GM18951 (cell line): ENCODE measurements around the gene IL18BP.

Experiments used
- POLR2A ChIP-seq: IDR thresholded peaks from 4 replicates; pipeline ENCODE4 v1.6.1; 2011; ENCODE audit warnings: mild to moderate bottlenecking; ENCODE audit not compliant: insufficient read length, insufficient read depth; ENCODE audit errors: extremely low read depth
- in situ Hi-C: fragments of 300-500 bp; cut with MboI; formaldehyde crosslinking; loops from one replicate; pipeline ENCODE4 v1.12.0; 2022; ENCODE audit warnings: low sequenced_read_pairs, mixed read lengths, inconsistent platforms; ENCODE audit not compliant: unreplicated experiment

Gene IL18BP

DNA sequence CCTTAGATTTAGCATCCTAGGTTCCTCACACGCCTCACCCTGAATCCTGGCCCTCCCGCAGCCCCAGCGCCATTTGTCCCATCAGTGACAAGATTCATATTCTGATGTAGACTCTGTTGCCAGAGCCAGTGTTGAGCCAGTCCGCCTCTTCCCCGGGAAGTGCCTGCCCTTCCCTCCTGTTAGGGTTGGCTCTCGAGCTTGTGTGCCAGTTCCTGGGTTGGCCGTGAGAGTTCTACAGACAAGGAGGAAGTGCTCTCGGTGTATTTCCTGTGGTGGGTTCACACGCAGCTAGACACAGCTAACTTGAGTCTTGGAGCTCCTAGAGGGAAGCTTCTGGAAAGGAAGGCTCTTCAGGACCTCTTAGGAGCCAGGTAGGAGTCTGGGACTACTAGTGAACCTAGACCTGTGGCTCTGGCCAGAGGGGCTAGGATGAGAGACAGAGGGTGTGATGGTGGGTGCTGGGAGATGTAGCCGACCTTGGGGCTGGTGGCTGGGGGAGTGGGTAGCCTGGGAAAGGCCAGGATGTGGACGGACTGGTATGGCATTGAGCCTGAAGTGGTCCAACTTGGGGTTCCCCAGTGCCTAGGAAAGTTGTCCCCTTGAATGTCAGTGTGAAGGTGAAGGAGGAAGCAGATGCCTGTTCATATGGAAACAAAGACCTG is at the start of gene IL18BP:
IL18BP (plus strand) TSS at position 261 of the 662 bp plus-strand sequence. CDS start 1,076 bp downstream, outside the sequence.
- no peak for TF ChIP-seq POLR2A
- in situ Hi-C loops: no loop called here

DNA sequence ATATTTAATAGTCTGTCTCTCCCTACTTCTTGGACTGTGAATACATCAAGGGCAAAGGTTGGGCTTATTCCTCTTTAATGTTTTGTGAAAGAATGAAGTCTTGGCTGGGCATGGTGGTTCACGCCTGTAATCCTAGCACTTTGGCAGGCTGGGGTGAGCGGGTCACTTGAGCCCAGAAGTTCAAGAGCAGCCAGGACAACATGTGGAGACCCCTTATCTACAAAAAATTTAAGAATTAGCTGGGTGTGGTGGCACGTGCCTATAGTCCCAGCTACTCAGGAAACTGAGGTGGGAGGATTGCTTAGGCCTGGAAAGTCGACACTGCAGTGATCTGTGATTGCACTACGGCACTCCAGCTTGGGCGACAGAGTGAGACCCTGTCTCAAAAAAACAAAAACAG is 49.7 kb upstream of the IL18BP start:
- in situ Hi-C loops: no loop called here
- TF ChIP-seq POLR2A: no peak

DNA sequence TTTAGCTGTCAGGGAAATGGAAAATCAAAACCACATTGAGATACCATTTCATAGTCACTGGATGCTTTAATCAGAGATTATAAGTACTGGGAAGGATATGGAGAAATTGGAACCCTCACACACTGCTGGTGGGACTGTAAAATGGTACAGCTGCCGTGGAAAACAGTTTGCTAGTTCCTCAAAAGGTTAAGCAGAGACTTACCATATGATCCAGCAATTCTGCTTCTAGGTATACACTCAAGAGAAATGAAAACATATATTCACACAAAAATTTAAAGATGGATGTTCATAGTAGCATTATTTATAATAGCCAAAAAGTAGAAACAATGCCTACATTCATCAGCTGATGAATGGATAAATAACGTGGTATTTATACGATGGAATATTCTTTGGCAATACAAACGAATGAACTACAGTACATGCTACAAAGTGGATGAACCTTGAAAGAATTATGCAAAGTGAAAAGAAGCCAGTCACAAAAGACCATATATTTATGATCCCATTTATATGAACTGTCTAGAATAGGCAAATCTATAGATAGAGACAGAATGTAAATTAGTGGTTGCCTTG is 46.9 kb upstream of the IL18BP start:
- in situ Hi-C loops: no loop called here

DNA sequence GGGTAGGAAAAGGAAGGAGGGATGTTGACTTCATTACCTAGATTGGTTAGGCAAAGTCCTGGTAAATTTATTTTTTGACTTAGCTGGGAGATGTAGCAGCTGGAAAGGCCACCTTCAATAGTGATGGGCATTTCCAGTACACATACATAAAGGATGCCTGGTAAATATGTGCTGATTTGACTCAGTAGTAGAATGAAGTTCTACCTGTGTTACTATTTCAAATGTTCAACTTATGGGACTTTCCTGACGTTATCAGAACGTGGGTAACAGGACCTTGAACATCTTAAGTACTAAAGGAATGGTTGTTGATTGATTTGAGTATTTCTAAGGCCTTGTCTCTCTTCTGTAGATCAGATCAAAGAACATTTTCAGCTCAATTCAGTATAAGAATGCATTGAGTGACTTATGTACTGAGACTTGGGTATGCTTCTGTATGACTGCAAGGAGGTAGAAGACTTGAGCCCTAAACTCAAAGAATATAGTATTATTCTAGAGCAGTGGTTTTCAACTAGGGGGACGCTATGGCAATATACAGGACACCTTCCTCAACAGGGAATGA is 42.7 kb upstream of the IL18BP start:
- no peak for TF ChIP-seq POLR2A
- in situ Hi-C loops: no loop called here

More for the DNA sequence above, 46.9 kb upstream of the IL18BP start:
- no peak for TF ChIP-seq POLR2A

DNA sequence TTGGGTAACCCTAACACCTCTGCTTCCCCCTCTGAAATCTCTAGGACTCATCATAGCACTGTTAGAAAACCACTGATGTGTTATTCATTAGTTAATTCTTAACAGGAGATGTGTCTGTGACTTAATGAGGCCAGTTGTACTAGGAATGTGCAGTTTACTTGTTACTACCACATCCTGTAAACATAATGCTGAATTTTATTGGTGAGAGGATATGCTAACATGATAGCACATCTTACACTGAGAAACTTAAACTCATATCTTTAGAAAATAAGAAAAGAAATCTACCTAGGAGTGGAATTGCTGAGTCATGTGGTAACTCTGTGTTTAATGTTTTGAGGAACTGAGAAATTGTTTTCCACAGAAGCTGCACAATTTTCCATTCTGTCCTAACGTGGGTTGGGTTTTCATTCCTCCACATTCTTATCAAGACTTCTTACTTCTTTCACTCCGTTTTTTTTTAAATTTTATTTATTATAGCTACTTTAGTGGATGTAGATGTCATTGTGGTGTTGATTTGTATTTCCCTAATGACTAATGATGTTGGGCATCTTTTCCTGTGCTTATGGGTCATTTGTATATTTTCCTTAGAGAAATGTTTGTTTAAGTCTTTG is 36.2 kb upstream of the IL18BP start:
- in situ Hi-C loops: no loop called here
- no peak for TF ChIP-seq POLR2A

DNA sequence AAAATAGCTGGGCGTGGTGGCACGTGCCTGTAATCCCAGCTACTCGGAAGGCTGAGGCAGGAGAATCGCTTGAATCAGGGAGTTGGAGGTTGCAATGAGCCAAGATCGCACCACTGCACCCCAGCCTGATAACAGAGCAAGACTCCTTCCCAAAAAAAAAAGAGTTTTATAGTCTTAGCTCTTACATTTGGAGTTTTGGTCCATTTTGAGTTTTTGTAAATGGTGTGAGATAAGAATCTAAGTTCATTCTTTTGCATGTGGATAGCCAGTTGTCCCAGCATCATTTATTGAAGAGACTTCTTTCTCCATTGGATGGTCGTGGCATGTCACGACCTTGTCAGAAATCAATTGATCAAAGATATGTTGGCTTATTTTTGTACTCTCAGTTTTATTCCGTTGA is 35.2 kb upstream of the IL18BP start:
- no peak for TF ChIP-seq POLR2A
- in situ Hi-C loops: no loop called here

DNA sequence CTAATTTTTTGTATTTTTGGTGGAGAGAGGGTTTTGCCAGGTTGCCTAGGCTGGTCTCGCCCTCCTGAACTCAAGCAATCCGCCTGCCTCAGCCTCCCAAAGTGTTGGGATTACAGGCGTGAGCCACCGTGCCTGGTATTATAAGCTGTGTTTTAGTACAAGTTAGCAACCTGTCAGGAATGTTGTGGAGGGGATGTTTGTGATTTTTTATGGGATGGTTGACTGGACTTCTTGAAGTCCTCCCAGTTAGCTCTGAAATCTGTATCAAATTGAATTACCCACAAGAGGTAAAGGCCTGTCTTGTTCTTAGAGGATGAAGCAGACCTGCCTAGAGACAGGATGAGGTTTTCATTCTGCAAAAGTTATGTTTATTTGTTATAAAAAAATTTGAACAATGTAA is 34.1 kb upstream of the IL18BP start:
- no peak for TF ChIP-seq POLR2A
- in situ Hi-C loops: no loop called here

DNA sequence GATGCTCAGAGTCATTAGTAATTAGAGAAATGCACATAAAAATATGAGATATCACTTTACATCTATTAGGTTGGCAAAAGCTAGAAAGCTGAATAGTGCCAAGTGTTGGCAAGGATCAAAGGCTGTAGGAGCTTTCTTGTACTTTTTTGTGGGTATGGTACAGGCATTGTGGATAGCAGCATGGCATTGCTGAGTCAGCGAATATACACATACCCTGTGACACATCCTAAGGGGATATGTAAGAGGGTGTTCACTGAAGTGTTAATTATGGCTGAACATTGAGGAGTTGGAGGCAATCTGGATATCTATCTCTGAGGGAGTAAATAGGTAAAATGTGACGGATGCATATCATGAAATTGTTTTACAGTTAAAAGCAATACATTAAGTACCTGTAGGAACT is 27.0 kb upstream of the IL18BP start:
- in situ Hi-C loops: no loop called here
- no peak for TF ChIP-seq POLR2A

DNA sequence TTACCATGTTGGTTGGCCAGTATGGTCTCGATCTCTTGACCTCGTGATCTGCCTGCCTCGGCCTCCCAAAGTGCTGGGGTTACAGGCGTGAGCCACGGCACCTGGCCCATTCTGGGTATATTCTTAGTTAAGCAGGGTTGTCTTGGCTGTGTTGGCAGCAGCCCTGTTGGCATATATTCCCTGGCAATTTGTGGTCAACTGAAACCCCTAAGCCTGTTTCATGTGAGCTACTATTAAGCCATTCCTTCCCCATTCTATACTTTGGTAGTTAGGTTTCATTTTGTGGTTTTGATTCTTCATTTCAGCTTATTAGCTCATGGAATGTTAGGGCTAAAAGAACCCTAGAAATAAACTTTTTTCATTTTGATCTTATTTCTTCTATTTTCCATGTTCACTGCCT is 22.2 kb upstream of the IL18BP start:
- in situ Hi-C loops: no loop called here
- no peak for TF ChIP-seq POLR2A

DNA sequence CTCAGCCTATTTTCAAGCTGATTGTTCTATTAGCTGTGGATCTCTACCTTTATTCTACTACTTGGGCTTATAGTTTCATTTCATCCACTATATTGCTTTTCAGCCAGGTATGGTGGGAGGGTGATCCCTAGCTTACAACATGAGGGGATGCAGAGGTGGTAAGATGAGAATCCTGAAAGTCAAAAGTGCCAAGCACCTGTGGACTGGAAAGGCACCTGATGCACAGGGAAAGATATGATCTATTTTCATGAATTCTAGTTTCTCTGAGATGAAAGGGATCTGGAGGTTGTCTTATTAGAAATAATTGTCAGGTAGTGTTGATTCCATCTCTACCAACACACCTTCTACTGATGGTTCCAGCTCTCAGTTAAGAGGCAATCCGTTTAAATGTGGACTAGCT is 21.6 kb upstream of the IL18BP start:
- TF ChIP-seq POLR2A: no peak
- in situ Hi-C loops: no loop called here

DNA sequence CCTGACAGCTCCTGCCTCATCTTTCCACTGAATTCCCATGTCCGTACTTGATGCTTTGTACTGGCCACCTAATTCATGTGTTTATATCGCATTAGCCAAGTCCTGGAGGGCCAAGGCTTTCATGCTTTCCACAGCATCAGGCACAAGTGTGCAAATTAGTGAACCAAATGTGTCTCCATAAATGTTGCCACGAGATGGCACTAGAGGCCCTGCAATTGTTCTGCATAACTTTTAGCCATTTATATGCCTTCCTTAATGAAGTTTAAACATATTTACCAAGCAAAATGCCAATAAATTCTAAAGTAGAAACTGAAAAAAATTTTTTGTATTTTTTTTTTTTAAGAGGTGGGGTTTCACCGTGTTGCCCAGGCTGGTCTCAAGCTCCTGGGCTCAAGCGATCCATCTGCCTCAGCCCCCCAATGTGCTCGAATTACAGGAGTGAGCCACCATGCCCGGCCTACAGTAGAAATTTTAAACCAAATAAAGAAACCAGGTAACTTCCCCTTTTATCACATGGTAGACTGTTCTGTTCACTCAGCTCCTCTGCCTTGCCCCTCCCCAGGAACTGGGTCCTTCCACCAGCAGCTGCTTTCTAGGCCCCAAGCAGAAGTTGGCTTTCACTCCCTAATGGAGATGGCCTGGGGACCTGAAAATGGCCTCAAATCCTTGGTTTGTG is 20.8 kb upstream of the IL18BP start:
- in situ Hi-C loops: no loop called here
- TF ChIP-seq POLR2A: no peak

DNA sequence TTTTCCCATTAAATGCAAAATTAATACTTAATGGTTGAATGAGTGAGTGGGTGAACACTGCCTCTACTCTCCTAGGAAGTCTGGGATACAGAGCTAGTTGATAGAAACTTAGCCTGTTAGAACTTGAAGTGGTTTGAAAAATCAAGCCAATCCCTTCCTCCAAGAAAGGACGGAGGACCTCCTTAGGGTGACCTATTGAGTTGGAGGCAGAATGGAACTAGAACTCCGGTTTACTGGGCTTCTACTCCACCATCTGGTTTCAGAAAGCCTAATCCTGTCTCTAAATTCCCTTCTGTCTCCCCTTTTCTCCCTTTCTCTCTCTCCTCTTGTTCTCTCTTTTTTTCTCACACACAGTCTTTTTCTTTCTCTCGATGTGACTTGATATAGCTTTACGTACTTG is 19.6 kb upstream of the IL18BP start:
- in situ Hi-C loops: no loop called here
- TF ChIP-seq POLR2A: no peak

DNA sequence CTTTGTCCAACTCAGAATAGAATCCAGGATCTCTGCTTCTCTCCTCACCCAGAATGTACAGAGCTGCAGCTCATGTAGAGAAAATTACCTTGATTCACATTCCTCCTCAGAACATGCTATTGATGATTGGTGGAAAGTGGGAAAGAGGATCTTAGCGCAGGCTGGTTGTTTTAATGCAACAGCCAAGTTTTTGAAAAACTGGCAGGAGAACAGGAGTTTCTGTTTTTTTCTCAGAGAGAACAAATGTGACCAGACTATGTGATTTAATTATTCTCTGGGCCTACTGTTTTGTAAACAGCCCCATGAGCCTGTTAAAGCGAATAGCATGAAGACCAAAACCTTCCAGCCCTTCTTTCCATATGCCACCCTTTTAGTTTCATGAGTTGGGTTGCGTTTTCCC is 19.1 kb upstream of the IL18BP start:
- in situ Hi-C loops: no loop called here
- no peak for TF ChIP-seq POLR2A

DNA sequence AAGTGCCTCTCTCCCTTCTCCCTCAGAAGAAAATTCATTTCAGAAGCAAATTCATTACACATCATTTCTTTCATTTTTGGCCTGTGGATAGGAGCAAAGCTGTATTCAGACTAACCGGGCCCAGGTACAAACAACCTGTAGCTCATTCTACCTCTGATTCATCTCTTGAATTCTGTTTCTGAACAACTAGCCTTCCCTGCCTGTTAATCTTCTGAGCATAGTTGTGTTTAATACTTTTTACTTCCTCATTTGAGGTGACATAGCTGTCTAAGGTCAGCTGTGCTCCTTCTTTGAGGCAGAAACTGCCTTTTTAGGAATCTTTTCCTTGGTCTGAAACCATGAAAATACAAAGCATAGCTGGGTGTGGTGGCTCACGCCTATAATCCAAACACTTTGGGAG is 12.6 kb upstream of the IL18BP start:
- in situ Hi-C loops: no loop called here
- TF ChIP-seq POLR2A: no peak

DNA sequence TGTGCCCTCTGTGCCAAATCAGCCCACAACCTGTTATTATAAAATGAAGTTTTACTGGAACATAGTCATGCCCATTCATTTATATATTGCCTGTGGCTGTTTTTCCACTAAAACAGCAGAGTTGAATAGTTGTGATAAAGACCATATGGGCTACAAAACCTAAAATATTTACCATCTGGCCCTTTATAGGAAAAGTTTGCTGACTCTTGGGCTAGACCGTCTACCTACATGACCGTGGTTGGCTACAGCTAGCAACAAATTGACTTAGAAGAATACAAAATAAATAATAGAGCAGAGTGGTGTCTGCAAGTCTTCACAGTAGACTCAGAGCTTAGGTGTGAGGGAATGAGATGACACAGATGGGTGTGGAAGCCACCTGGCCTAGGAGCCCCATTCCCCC is 11.2 kb upstream of the IL18BP start:
- in situ Hi-C loops: no loop called here
- no peak for TF ChIP-seq POLR2A
